Measurements from ENCODE around the gene SCYGR6. TPM values are rescaled to one million over a fixed set of nuclear protein-coding genes. Genes with fewer than 3 reads are reported as not detected.

SCYGR6 gene
- total and polyA plus RNA-seq, 9 of the 15 experiments (the other 6 are each of a cell fraction or from before 2014, with no cell fraction given), result not detected

GRCh38 chr2:227701556-227701955 is 23.0 kb downstream of the SCYGR6 start:
- CTCF ChIA-PET (ENCODE audit: low intra/inter-chr PET ratio), result no interaction called here
- Histone ChIP-seq H3K4me3 (no peak overlapping the region), H3K9me1 (ENCODE audit: control insufficient read depth, insufficient read depth, low read length) (no peaks in the 10 kb centered on the region), H3K36me3 (ENCODE audit: control insufficient read depth, insufficient read depth, low read length) (no peaks in the 10 kb centered on the region), H3K4me1 (replicated peaks in 1 of 2; ENCODE audit: control insufficient read depth in 2 of 2, insufficient read depth in 2 of 2, low read length in 2 of 2) (no peaks in the 10 kb centered on the region), H3K27ac (ENCODE audit: extremely low read depth, low read depth, low read length) (no peak overlapping the region), H2AFZ (ENCODE audit: low read depth, low read length) (no peak overlapping the region), H3K27me3 (ENCODE audit: control insufficient read depth in 2 of 2, insufficient read depth in 2 of 2, low read length in 2 of 2) (peaks cover 4 to 8% of the 10 kb centered on the region in 2 experiments; a peak in 2 of 5 replicates), H3K4me2 (ENCODE audit: insufficient read depth, low read length) (no peak overlapping the region), H3K9me3 (replicated peaks; ENCODE audit: control insufficient read depth, insufficient read depth, low read depth, low read length) (no peaks in the 10 kb centered on the region), H4K20me1 (replicated peaks; ENCODE audit: control insufficient read depth, insufficient read depth, low read length) (no peaks in the 10 kb centered on the region), H3K9ac (ENCODE audit: insufficient read depth in 1 of 2, low read depth in 2 of 2, low read length in 2 of 2) (no peak overlapping the region), H3K79me2 (ENCODE audit: control insufficient read depth, insufficient read depth, low read length) (no peaks in the 10 kb centered on the region)
- FAIRE-seq (no peak), DNase-seq (ENCODE audit: extremely low read depth in 1 of 4, low spot score in 3 of 4) (no peak), ATAC-seq (no peak)
- TF ChIP-seq ZBTB2 (IDR thresholded peaks at IDR 0.05) (no peak), BRF2 (IDR thresholded peaks at IDR 0.05; ENCODE audit: borderline replicate concordance, insufficient read depth, insufficient read length) (no peak), STAT5A (IDR thresholded peaks at IDR 0.05; ENCODE audit: borderline replicate concordance, low read length) (no peak), HNRNPLL (IDR thresholded peaks at IDR 0.05; ENCODE audit: low read depth, low read length, poor library complexity, severe bottlenecking) (no peak), DDX20 (tag; IDR thresholded peaks at IDR 0.05; ENCODE audit: low read depth) (no peak), ZNF780A (CRISPR knock-in tag; IDR thresholded peaks at IDR 0.05) (no peak), MTA1 (IDR thresholded peaks at IDR 0.05; ENCODE audit: borderline replicate concordance) (no peak), HDAC8 (tag; IDR thresholded peaks at IDR 0.05) (no peak), SMARCA5 (IDR thresholded peaks at IDR 0.05) (no peak), NEUROD1 (IDR thresholded peaks at IDR 0.05; ENCODE audit: borderline replicate concordance, low read depth, low read length, partially characterized antibody) (no peak), POLR2AphosphoS2 (IDR thresholded peaks at IDR 0.05; ENCODE audit: low read length) (no peak), ZNF584 (CRISPR knock-in tag; IDR thresholded peaks at IDR 0.05; ENCODE audit: low read depth) (no peak), KAT2B (IDR thresholded peaks at IDR 0.05; ENCODE audit: low read depth, low read length) (no peak), ATF3 (IDR thresholded peaks at IDR 0.05) (no peak), ATF3 (CRISPR knock-in tag; conservative IDR thresholded peaks at IDR 0.05) (no peak), TAF1 (IDR thresholded peaks at IDR 0.05; ENCODE audit: control insufficient read depth, extremely low read depth, insufficient read depth, low read length, severe bottlenecking) (no peak), ZNF507 (tag; conservative IDR thresholded peaks at IDR 0.05) (no peak), EHMT2 (IDR thresholded peaks at IDR 0.05) (no peak)
- in situ Hi-C loops (cut with MboI) (no loop called here), intact Hi-C loops (cut with micrococcal nuclease) (no loop called here)
- POLR2A ChIA-PET, result no interaction called here
- BruUV-seq (replicated peaks), result no TSS peak
- WGBS (ENCODE audit: insufficient coverage, low coverage, missing lambda C conversion rate), result 0% methylated on average over 2 of the region's 3 CpGs

Measured in K562 (cell line).